ENCODE data around the gene NEDD4L. TPM values are rescaled to one million over a fixed set of nuclear protein-coding genes. Genes with fewer than 3 reads are reported as not detected.
A peak's percentile ranks its signal among the peaks of the same experiment; 100 is the strongest.

The NEDD4L gene
- total RNA-seq, 3 donors from 2014 or later = 161 to 309 (median 256) TPM

DNA sequence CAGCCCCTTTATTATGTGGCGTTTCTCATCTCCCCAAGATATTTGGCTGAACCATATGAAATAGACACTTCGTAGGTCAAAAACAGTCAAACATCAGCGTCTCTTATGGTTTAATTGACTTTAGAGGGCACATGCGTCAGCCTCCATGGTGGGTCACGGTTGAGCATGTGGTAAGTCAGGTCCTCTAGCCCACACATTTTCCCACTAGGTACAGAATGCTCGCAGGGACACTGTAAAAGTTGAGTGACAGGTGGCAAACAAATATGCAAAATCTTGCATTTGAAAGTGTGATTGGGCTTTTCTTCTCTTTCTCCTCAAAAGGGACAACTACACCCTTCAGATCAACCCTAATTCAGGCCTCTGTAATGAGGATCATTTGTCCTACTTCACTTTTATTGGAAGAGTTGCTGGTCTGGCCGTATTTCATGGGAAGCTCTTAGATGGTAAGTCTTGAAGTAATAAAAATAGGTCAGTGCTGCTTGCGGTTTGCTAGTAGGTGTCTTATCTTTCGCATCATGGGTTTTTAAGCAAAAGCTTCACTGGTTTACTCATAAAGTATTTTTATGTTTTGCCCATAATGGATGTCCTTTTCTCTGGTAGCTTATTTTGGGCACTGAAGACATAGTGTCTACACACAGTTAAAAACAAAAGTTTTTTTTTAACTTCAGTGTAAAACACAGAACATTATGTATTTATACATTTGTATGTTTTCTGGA lies 323.6 kb downstream of the NEDD4L start:
- DNase-seq = no peak
- H3K4me1 ChIP-seq (ENCODE audit: low read depth) = no peaks in the 10 kb centered on the region
- H3K4me3 ChIP-seq = no peak overlapping the region
- TF ChIP-seq, protein P1, sequence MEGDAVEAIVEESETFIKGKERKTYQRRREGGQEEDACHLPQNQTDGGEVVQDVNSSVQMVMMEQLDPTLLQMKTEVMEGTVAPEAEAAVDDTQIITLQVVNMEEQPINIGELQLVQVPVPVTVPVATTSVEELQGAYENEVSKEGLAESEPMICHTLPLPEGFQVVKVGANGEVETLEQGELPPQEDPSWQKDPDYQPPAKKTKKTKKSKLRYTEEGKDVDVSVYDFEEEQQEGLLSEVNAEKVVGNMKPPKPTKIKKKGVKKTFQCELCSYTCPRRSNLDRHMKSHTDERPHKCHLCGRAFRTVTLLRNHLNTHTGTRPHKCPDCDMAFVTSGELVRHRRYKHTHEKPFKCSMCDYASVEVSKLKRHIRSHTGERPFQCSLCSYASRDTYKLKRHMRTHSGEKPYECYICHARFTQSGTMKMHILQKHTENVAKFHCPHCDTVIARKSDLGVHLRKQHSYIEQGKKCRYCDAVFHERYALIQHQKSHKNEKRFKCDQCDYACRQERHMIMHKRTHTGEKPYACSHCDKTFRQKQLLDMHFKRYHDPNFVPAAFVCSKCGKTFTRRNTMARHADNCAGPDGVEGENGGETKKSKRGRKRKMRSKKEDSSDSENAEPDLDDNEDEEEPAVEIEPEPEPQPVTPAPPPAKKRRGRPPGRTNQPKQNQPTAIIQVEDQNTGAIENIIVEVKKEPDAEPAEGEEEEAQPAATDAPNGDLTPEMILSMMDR (IDR thresholded peaks at IDR 0.05) = no peak
- intact Hi-C loops (cut with DNase I, micrococcal nuclease) = no loop called here
- H3K36me3 ChIP-seq (ENCODE audit: low read depth) = no peaks in the 10 kb centered on the region
- H3K9me3 ChIP-seq = no peaks in the 10 kb centered on the region
- no peak for ATAC-seq

DNA sequence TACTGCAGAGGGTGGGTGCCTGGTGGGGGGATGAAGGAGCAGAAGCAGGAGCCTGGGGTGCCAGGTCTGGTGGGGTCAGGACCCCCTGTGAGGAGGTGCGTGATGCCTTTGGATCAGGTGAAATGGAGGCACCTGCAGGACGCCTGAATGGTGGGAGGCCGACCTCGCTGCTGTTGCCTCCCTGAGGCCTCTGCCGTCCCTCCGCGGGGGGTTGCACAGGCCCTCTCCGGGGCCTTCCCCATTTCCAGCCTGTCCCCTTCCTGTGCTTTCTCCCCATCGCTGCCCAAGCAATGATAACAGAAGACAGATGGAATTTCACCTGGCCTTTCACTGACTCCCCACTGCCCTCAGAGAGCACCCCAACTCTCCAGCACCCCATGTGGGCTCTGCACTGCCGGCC lies 325.6 kb downstream of the NEDD4L start:
- Histone ChIP-seq H3K4me3 (no peak overlapping the region), H3K4me1 (ENCODE audit: low read depth) (no peaks in the 10 kb centered on the region), H3K36me3 (ENCODE audit: low read depth) (no peaks in the 10 kb centered on the region), H3K9me3 (no peaks in the 10 kb centered on the region)
- intact Hi-C loops (cut with DNase I, micrococcal nuclease) = no loop called here
- TF ChIP-seq, protein P1 (IDR thresholded peaks at IDR 0.05) = no peak
- ATAC-seq (peak; percentile 13), DNase-seq (no peak)

DNA sequence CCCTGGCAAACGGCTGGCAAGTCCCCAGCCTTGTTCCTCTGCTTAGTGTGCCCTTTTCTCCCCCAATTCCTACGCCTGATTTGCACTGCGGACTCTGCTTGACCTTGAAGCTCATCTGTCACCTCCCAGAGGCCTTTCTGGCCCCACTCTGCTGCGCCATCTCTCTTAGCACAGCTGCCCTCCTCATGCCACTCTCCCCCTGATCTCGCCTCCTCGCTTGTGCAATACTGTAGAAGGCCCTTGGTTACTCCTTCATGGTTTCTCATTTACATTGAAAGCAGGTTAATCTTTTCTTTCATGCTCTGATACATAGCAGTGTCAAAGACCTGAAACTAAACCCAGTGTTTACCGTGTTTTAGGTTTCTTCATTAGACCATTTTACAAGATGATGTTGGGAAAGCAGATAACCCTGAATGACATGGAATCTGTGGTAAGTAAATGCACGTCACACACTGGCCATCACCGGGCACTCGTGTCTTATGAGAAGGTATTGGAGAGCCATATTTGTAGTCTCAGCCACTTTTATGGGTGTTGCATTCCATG lies 326.1 kb downstream of the NEDD4L start:
- ATAC-seq (peak; percentile 5), DNase-seq (no peak)
- TF ChIP-seq, protein P1 (IDR thresholded peaks at IDR 0.05) = no peak
- Histone ChIP-seq H3K4me1 (ENCODE audit: low read depth) (no peaks in the 10 kb centered on the region), H3K9me3 (no peaks in the 10 kb centered on the region), H3K36me3 (ENCODE audit: low read depth) (no peaks in the 10 kb centered on the region), H3K4me3 (no peak overlapping the region)
- intact Hi-C loops (cut with DNase I, micrococcal nuclease) = no loop called here

DNA sequence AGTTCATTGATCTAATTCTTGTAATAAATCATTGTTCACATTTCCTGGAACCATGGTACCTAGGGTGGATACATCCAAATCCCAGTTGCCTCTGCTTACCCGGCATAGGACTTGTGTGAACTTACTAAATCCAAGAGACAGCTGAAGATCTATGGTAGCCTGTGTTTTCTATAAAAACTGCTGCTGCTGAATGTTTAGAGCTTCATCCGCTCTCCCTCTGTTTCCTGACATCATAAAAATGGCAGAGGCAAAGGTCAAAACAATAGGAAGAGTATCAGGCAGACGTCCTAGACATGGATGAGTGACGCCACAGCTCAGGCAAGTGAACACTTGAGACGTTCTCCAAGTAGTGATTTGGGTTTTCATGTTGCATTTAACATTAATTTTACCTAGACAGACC lies 326.6 kb downstream of the NEDD4L start:
- intact Hi-C loops (cut with DNase I, micrococcal nuclease) = no loop called here
- Histone ChIP-seq H3K4me3 (no peak overlapping the region), H3K4me1 (ENCODE audit: low read depth) (no peaks in the 10 kb centered on the region), H3K36me3 (ENCODE audit: low read depth) (no peaks in the 10 kb centered on the region), H3K9me3 (no peaks in the 10 kb centered on the region)
- TF ChIP-seq, protein P1 (IDR thresholded peaks at IDR 0.05) = no peak
- ATAC-seq = peak; percentile 7
- no peak for DNase-seq

DNA sequence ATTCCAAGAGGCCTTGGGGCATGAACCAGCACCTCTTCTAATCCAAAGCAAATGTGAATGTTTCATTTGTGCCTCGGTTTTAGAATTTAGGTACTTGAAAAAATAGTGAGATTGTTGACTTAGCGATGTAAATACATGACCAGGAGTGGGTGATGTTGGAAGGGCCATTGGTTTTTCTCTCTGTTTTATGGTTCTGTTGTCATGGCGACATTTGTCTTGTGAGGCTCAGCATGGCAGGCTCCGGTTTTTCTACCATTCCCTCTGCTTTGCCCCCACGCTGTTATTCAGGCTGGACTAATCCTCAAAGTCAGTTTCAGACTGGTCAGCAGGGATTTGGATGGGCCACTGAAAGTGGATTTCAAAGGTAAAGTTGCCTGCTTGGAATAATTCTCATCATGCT lies 329.5 kb downstream of the NEDD4L start:
- Histone ChIP-seq H3K9me3 (no peaks in the 10 kb centered on the region), H3K4me3 (no peak overlapping the region), H3K36me3 (ENCODE audit: low read depth) (no peaks in the 10 kb centered on the region), H3K4me1 (ENCODE audit: low read depth) (no peaks in the 10 kb centered on the region)
- no peak for ATAC-seq
- DNase-seq = no peak
- intact Hi-C loops (cut with DNase I, micrococcal nuclease) = no loop called here
- TF ChIP-seq, protein P1 (IDR thresholded peaks at IDR 0.05) = no peak
